GM18873 (cell line): ENCODE results near the gene CTXND2.
"Not testable (repeated sequence)": the region's sequence is repeated elsewhere in the genome, so short reads cannot be mapped to it uniquely, and the experiment has no call there.

Experiments
- ATAC-seq: cut with Tn5 transposase; IDR thresholded peaks from one replicate; pipeline ENCODE4 v1.9.1; 2021; ENCODE audit warnings: mild to moderate bottlenecking, moderate library complexity, moderate number of reproducible peaks; ENCODE audit not compliant: unreplicated experiment, low FRiP score

Gene CTXND2

GRCh38 chr1:150887018-150887417 is at the start of gene CTXND2:
TSS of gene CTXND2 (plus strand) at chr1:150887136. CDS start at chr1:150912315, 25,179 bp downstream.
- ATAC-seq: no peak

- ATAC-seq: not testable (repeated sequence)
Measured at GRCh38 chr1:150840850-150841249, 46.1 kb upstream of the CTXND2 start.

DNA sequence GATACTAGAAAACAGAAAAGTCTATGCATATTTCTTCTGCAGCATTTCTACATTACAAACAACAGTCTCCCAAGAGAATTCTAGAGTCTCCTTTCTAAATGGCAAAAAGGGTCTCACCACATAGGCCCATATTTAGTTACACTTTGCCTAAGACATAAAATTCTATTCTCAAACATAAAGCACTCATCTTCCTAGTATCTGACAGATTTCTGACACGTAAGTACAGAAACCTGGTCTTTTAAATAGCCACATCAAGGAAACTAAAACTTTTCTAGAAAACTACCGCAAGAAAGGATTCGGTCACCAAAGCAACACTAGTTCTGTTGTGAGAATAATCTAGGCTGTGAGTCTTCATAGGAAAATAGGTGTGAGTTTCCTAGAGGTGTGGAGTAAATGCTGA is 45.3 kb upstream of the CTXND2 start:
- no peak for ATAC-seq

DNA sequence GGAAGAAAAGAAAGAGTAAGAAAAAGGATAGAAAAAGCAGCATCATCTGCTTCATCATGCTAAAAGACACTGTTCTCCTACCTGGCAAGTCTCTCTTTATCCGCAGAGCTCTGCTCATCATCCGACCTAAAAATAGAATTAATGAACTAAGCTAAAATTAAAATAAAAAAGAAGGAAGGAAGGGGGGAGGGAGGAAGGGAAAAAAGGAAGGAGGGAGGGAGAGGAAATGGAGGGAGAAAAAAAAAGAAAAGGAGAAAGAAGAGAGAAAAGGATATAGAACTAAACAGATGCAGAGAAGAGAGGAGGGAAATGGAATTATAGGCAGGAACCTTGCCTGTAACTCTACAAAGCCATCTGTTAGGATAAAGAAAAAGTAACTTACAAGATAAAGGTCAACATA is 44.6 kb upstream of the CTXND2 start:
- ATAC-seq: no peak

- no peak for ATAC-seq
Measured at GRCh38 chr1:150842964-150843363, 44.0 kb upstream of the CTXND2 start.

- no peak for ATAC-seq
Measured at GRCh38 chr1:150843474-150843873, 43.5 kb upstream of the CTXND2 start.

GRCh38 chr1:150846473-150847146 is 40.3 kb upstream of the CTXND2 start:
- no peak for ATAC-seq

- ATAC-seq: not testable (repeated sequence)
Measured at GRCh38 chr1:150850801-150851362, 36.1 kb upstream of the CTXND2 start.

DNA sequence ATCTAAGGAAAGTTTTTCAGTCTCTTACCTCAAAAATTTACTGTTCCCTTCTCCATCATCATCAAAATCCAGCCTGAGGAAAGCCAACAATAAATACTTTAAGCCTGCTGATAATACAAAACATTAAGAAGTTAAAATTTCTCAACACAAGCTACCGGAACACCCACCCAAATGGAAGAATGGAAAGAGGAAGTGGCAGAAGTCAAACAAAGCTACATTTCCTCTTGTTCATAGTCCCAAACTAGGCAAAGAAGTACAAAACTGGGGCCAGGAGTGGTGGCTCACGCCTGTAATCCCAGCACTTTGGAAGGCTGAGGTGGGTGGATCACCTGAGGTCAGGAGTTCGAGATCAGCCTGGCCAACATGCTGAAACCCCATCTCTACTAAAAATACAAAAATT is 34.2 kb upstream of the CTXND2 start:
- ATAC-seq: not testable (repeated sequence)

DNA sequence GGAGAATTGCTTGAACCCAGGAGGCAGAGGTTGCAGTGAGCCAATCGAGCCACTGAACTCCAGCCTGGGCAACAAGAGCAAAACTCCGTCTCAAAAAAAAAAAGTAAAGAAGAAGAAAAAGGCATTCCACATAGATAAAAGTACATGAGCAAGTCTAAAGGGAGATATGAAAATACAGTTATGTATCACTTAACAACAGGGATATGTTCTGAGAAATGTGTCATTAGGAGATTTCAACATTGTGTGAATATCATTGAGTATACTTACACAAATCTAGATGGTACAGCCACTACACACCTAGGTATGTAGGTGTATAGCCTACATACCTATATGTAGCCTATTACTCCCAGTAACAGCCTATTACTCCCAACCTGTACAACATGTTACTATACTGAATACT is 23.2 kb upstream of the CTXND2 start:
- no peak for ATAC-seq

DNA sequence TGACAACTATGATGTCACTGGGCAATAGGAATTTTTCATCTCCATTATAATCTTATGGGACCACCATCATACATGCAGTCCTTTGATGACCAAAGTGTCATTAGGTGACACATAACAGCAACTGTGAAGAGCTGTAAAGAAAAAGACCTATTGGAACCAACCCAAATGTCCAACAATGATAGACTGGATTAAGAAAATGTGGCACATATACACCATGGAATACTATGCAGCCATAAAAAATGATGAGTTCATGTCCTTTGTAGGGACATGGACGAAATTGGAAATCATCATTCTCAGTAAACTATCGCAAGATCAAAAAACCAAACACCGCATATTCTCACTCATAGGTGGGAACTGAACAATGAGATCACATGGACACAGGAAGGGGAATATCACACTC is 22.7 kb upstream of the CTXND2 start:
- not testable (repeated sequence) for ATAC-seq

DNA sequence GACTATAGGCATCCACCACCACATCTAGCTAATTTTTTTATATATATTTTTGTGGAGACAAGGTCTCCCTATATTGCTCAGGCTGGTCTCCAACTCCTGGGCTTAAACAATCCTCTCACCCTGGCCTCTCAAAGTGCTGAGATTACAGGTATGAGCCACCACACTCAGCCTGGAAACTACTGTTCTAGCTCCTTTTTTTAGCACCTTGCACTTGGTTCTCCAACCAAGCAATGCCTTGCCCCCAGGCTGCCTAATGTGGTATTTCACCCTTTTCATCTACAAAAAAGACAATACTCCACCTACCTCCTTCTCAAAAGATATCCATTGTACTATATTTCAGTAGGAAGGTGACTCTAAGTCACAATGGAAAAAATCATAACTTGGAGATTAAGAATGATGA is 17.3 kb upstream of the CTXND2 start:
- ATAC-seq: no peak

DNA sequence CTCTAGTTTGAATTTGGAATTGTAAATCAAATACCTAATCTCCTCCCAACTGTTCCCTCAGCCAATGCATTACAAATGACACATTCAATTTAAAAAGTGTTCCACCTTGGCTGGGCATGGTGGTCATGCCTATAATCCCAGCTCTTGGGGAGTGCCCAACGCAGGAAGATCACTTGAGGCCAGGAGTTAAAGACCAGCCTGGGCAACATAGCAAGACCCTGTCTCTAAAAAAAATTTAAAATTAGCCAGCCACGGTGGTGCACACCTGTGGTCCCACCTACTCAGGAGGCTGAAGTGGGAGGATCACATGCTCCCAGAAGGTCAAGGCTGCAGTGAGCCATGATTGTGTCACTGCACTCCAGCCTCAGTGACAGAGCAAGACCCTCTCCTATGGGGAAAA is 14.4 kb upstream of the CTXND2 start:
- no peak for ATAC-seq

DNA sequence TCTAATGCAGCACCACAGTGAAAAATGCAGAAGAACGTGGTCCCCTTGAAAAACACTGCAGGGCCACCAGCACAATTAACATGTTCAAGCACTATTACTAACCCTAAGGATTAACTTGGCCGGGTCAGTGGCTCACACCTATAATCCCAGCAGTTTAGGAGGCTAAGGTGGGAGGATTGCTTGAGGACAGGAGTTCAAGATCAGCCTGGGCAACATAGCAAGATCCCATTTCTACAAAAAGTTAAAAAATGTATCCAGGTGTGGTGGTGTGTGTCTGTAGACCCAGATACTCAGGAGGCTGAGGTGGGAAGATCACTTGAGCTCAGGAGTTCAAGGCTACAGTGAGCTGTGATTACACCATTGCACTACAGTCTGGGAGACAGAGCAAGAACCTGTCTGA is 13.4 kb upstream of the CTXND2 start:
- ATAC-seq: no peak

- ATAC-seq: no peak
Measured at GRCh38 chr1:150874455-150875196, 12.3 kb upstream of the CTXND2 start.

GRCh38 chr1:150875197-150876118 is 11.5 kb upstream of the CTXND2 start:
- ATAC-seq: no peak

GRCh38 chr1:150876119-150876454 is 10.8 kb upstream of the CTXND2 start:
- ATAC-seq: peak; percentile 7

- ATAC-seq: not testable (repeated sequence)
Measured at GRCh38 chr1:150878931-150879330, 8.0 kb upstream of the CTXND2 start.

DNA sequence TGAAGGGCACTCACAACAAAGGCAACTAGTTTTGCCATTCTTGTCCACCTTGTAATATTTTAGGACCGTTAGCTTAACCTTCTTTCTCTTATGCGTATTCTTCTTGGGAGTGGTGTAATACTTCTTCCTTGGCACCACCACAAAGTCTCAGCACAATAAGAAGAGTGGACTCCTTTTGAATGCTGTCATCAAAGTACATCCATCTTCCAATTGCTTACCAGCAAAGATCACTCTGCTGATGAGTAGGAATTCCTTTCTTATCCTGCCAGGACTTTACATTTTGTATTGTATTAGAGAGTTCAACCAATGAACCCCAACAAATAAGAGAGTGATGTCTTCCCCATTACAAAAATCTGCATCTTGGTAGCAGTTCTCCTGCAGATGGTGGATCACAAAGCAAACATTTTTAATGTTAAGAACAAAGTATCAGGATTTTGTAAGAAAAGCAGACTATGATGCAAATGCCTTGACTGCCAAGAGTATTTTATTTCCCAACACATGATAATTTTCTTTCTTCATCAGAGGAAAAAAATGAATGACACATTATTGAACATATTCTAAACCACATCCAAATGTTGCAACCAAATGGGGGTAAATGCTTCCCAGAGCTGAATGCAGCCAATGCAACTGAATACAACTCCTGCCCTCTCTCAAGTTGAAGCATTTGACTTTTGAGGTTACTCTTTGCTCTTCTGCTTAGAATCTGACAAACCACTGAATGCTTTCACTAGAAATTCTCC is 5.4 kb upstream of the CTXND2 start:
- no peak for ATAC-seq

- not testable (repeated sequence) for ATAC-seq
Measured at GRCh38 chr1:150883121-150883520, 3.8 kb upstream of the CTXND2 start.
